NCI-H69 (cell line): Measurements from ENCODE around the gene OLFM1.
"Not testable (repeated sequence)": the region's sequence is repeated elsewhere in the genome, so short reads cannot be mapped to it uniquely, and the experiment has no call there.

Experiments
- DNase-seq: peaks from one replicate; lab custom pipeline; 2025; lab: John Stamatoyannopoulos, UW

OLFM1 gene

GRCh38 chr9:135107581-135108235 is 20.2 kb downstream of the OLFM1 start:
- DNase-seq, result no peak

- DNase-seq, result no peak
Observed at GRCh38 chr9:135108831-135109510, 21.5 kb downstream of the OLFM1 start.

- DNase-seq, result no peak
Observed at GRCh38 chr9:135109650-135110049, 22.2 kb downstream of the OLFM1 start.

GRCh38 chr9:135110416-135110815 is 22.9 kb downstream of the OLFM1 start:
- DNase-seq, result no peak

GRCh38 chr9:135111600-135111999 is 24.1 kb downstream of the OLFM1 start:
- DNase-seq, result not testable (repeated sequence)

- no peak for DNase-seq
Observed at GRCh38 chr9:135116371-135116770, 28.9 kb downstream of the OLFM1 start.

GRCh38 chr9:135116881-135117280 is 29.4 kb downstream of the OLFM1 start:
- peak; percentile 32 for DNase-seq

- DNase-seq, result no peak
Observed at GRCh38 chr9:135117281-135117680, 29.8 kb downstream of the OLFM1 start.

- no peak for DNase-seq
Observed at GRCh38 chr9:135119496-135120064, 32.1 kb downstream of the OLFM1 start.

- no peak for DNase-seq
Observed at GRCh38 chr9:135120249-135120648, 32.8 kb downstream of the OLFM1 start.

GRCh38 chr9:135122316-135122715 is 34.8 kb downstream of the OLFM1 start:
- DNase-seq, result no peak

- DNase-seq, result peak; percentile 65
Observed at GRCh38 chr9:135123126-135123772, 35.8 kb downstream of the OLFM1 start.

GRCh38 chr9:135123773-135124134 is 36.3 kb downstream of the OLFM1 start:
- peak; percentile 43 for DNase-seq

GRCh38 chr9:135126451-135127187 is 39.2 kb downstream of the OLFM1 start:
- DNase-seq, result peak; percentile 71

GRCh38 chr9:135127718-135128670 is 40.5 kb downstream of the OLFM1 start:
- DNase-seq, result peak; percentile 94

- no peak for DNase-seq
Observed at GRCh38 chr9:135129137-135129695, 41.7 kb downstream of the OLFM1 start.

- DNase-seq, result peak; percentile 94
Observed at GRCh38 chr9:135130207-135130976, 42.9 kb downstream of the OLFM1 start.

- no peak for DNase-seq
Observed at GRCh38 chr9:135131488-135131887, 44.0 kb downstream of the OLFM1 start.

- DNase-seq, result no peak
Observed at GRCh38 chr9:135132008-135132407, 44.5 kb downstream of the OLFM1 start.
